DMS114 treated with DMSO at 0.1 percent for 48 hours (cell line): ENCODE data around the gene RHOF.
A peak's percentile ranks its signal among the peaks of the same experiment; 100 is the strongest.

Experiments
- DNase-seq: peaks from one replicate; lab custom pipeline; 2025; ENCODE audit not compliant: unreplicated experiment; lab: John Stamatoyannopoulos, UW

RHOF gene

GRCh38 chr12:121805171-121806008, 11.9 kb upstream of the RHOF start:
- DNase-seq: no peak

- no peak for DNase-seq
Measured at GRCh38 chr12:121804417-121805111, 11.1 kb upstream of the RHOF start.

GRCh38 chr12:121803861-121804416, 10.5 kb upstream of the RHOF start, which contains the start of gene SETD1B:
SETD1B (plus strand) TSS chr12:121804009; CDS start chr12:121804738, 729 bp downstream.
- DNase-seq: peak; percentile 31

- peak; percentile 93 for DNase-seq
Measured at GRCh38 chr12:121802843-121803698, 9.6 kb upstream of the RHOF start.

GRCh38 chr12:121802485-121802842, 9.0 kb upstream of the RHOF start:
- no peak for DNase-seq

- peak; percentile 37 for DNase-seq
Measured at GRCh38 chr12:121801595-121802484, 8.4 kb upstream of the RHOF start.

- DNase-seq: no peak
Measured at GRCh38 chr12:121800694-121801594, 7.5 kb upstream of the RHOF start.

- DNase-seq: no peak
Measured at GRCh38 chr12:121799842-121800693, 6.6 kb upstream of the RHOF start.

GRCh38 chr12:121799156-121799841, 5.8 kb upstream of the RHOF start:
- DNase-seq: peak; percentile 60

- no peak for DNase-seq
Measured at GRCh38 chr12:121798787-121799155, 5.3 kb upstream of the RHOF start.

- DNase-seq: no peak
Measured at GRCh38 chr12:121797937-121798786, 4.7 kb upstream of the RHOF start.

GRCh38 chr12:121796855-121797751, 3.6 kb upstream of the RHOF start:
- peak; percentile 81 for DNase-seq

- DNase-seq: peak; percentile 63
Measured at GRCh38 chr12:121795034-121795968, 1.8 kb upstream of the RHOF start.

GRCh38 chr12:121794534-121795033, 1.1 kb upstream of the RHOF start:
- DNase-seq: no peak
